GM12864 (cell line): ENCODE measurements around the gene CCR7.
"Not testable (repeated sequence)": the region's sequence is repeated elsewhere in the genome, so short reads cannot be mapped to it uniquely, and the experiment has no call there.

ENCODE experiments used
- DNase-seq: peaks from one replicate; pipeline ENCODE4 v3.0.0-alpha.2; 2011; ENCODE audit warnings: low read depth
- H3K4me3 ChIP-seq: 2 replicates; pipeline ENCODE4 v1.5.1; 2011; ENCODE audit warnings: mild to moderate bottlenecking, low read depth, low read length, control low read depth
- TF ChIP-seq, protein P1 (sequence below): IDR thresholded peaks from 2 replicates; pipeline ENCODE4 v1.5.1; 2011; ENCODE audit warnings: low read depth, mild to moderate bottlenecking, moderate library complexity, low read length, control low read depth, inconsistent platforms; ENCODE audit errors: missing control alignments

The CCR7 gene

DNA sequence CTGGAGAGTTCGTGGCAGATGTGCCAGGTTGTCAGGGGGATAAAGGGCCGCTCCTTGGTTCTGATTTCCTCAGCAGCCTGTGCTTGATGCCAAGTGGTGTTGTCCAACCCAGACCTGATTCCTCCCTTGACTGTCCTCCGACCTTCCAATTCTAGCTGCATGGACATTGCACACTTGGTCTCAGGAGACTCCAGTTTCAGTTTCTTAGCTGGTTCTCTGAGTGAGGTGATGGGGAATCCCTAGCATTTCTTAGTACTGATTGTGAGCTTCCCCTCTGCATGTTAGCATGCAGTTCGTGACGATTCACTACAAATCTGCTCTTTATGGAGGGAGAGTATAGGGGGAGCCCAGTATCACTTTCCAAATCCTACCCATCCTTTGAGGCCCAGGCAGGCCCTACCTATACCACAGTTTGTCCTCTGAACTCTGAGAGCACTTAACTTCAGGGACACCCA is 12.4 kb upstream of the CCR7 start:
- TF ChIP-seq, protein P1, sequence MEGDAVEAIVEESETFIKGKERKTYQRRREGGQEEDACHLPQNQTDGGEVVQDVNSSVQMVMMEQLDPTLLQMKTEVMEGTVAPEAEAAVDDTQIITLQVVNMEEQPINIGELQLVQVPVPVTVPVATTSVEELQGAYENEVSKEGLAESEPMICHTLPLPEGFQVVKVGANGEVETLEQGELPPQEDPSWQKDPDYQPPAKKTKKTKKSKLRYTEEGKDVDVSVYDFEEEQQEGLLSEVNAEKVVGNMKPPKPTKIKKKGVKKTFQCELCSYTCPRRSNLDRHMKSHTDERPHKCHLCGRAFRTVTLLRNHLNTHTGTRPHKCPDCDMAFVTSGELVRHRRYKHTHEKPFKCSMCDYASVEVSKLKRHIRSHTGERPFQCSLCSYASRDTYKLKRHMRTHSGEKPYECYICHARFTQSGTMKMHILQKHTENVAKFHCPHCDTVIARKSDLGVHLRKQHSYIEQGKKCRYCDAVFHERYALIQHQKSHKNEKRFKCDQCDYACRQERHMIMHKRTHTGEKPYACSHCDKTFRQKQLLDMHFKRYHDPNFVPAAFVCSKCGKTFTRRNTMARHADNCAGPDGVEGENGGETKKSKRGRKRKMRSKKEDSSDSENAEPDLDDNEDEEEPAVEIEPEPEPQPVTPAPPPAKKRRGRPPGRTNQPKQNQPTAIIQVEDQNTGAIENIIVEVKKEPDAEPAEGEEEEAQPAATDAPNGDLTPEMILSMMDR: no peak
- no peak overlapping the region for H3K4me3 ChIP-seq
- no peak for DNase-seq

DNA sequence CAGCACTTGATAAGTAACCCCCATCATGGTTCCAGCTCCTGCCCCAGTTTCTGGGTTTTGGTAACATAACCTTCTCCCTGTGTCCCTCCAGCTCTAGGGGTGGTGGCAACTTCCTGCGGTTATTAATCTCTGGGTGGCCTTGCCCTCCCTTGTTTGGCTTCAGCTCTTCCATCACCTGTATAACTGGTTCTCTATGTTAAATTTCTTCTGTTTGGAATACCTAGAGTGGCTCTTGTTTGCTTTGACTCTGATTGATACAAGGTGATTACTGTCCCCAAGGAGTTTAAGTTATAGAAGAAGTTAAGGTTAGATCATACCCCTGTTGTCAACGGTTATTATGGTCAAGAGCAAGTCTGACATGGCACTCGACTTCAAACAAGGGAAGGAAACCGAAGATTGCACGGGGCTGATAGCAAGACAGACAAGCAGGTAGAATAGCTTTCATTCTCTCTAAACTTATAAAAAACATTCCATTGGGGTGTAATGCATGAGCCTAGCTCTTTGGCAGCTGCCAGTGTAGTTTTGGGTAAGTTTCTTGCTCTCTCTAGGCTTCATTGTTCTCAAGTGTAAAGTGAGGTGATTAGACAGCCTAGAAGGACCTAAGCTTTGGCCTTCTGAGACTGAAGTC is 11.0 kb upstream of the CCR7 start:
- no peak for DNase-seq
- no peak overlapping the region for H3K4me3 ChIP-seq
- TF ChIP-seq, protein P1: no peak

DNA sequence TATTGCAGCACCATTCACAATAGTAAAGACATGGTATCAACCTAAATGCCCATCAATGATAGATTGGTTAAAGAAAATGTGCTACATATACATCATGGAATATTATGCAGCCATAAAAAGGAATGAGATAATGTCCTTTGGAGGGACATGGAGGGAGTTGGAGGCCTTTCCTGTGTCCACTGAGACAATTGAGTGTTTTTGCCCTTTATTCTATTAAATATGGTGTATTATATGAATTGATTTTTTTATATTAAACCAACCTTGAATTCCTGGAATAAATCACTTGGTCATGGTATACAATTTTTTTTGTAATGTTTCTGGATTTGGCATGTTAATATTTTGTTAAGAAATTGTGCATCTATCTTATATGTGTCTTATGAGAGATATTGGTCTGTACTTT is 9.0 kb upstream of the CCR7 start:
- TF ChIP-seq, protein P1: no peak
- DNase-seq: no peak
- no peak overlapping the region for H3K4me3 ChIP-seq

DNA sequence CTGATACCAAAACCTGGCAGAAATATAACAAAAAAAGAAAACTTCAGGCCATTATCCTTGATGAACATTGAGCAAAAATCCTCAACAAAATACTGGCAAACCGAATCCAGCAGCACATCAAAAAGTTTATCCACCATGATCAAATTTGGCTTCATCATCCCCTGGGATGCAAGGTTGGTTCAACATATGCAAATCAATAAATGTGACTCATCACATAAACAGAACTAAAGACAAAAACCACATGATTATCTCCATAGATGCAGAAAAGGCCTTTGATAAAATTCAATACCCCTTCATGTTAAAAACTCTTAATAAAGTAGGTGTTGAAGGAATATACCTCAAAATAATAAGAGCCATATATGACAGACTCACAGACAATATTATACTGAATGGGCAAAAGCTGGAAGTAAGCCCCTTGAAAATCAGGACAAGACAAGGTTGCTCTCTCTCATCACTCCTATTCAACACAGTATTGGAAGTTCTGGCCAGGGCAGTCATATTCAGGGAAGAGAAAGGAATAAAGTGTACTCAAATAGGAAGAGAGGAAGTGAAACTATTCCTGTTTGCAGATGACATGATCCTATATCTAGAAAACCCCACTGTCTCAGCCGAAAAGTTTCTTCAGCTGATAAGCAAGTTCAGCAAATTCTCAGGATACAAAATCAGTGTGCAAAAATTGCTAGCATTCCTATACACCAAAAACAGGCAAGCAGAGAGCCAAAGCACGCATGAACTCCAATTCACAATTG is 7.1 kb upstream of the CCR7 start:
- not testable (repeated sequence) for DNase-seq

DNA sequence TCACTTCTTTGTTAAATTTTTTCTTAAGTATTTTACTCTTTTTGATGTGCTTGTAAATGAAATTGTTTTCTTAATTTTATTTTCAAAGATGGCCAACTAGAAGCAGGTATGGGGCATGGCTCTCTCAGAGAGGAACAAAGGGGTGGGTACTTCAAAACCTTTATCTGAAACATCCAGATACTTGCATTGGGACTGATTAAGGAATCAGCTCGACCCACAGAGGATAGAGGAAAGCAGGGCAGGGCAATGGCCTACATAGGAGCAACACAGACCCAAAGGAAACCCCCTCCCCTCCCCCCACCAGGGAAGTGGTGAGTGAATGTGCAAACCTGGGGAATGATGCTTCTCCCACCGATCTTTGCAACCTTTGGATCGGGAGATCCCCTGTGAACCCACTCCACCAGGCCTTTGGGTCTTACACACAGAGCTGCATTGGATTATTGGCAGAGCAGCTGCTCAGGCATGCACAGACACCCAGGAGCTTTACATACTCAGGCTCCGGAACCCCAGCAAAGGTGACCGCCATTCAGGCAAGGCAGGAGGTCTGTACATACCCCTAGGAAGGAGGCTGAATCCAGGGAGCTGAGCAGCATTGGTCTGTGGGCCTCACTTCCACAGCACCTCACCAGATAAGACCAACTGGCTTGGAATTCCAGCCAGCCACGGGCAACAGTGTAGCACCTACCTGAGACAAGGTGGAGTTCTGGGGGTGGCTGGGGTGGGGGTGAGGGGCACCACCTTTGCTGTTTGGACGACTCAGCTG is 3.0 kb upstream of the CCR7 start:
- no peak overlapping the region for H3K4me3 ChIP-seq
- DNase-seq: no peak
- TF ChIP-seq, protein P1: no peak

More for the DNA sequence above, 7.1 kb upstream of the CCR7 start:
- H3K4me3 ChIP-seq: not testable (repeated sequence)

DNA sequence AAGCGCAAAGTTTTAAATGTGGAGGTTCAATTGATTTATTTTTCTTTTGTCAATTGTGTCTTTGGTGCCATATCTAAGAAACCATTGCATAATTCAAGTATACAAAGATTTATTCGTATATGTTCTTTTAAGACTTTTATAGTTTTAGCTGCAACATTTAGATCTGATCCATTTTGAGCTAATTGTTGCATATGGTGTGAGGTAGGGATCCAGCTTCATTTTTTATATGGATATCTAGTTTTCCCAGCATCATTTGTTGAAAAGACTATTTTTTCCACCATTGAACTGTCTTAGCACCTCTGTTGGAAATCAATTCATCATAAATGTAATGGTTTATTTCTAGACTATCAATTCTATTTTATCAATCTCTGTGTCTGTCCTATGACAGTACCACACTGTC is 2.1 kb upstream of the CCR7 start:
- no peak for DNase-seq
- TF ChIP-seq, protein P1: no peak
- no peak overlapping the region for H3K4me3 ChIP-seq

DNA sequence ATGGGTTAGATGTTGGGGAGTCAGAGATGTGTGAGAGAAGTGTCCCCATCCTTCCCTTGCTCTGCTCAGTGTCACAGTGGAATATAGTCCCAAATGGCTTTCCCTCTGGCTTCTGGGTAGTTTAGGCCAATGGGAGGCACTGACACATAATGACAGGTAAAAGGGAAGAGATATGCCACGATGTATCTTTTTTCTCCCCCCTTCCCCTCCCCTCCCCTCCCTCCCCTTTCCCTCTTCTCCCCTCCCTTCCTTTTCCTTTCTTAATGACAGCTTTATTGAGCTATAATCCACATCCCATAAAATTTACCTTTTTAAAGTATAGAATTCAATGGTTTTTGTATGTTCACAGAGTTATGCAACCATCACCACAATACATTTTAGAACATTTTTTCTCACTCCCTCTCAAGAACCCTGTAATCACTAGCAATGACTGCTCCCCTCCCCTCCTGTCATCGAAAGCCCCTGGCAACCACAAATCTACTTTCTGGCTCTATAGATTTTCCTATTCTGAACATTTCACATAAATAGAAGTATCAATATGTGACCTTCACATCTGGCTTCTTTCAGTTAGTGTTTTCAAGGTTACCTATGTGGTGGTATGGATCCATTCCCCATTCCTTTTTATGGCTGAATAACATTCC is 617 bp upstream of the CCR7 start:
- no peak for DNase-seq
- peak overlapping the region; percentile 73 for H3K4me3 ChIP-seq

More for the DNA sequence above, 617 bp upstream of the CCR7 start:
- TF ChIP-seq, protein P1: no peak
